ENCODE measurements around the gene GPR15.

The GPR15 gene

DNA sequence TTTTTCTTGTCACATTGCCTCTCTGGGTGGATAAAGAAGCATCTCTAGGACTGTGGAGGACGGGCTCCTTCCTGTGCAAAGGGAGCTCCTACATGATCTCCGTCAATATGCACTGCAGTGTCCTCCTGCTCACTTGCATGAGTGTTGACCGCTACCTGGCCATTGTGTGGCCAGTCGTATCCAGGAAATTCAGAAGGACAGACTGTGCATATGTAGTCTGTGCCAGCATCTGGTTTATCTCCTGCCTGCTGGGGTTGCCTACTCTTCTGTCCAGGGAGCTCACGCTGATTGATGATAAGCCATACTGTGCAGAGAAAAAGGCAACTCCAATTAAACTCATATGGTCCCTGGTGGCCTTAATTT is 478 bp downstream of the GPR15 start:
- Mint-ChIP-seq H3K27ac (no peak overlapping the region), H3K4me1 (no peaks in the 10 kb centered on the region), H3K9me3 (no peaks in the 10 kb centered on the region), H3K27me3 (ENCODE audit: low read depth) (no peaks in the 10 kb centered on the region), H3K4me3 (no peak overlapping the region), H3K36me3 (ENCODE audit: low read depth) (no peaks in the 10 kb centered on the region)
- TF ChIP-seq CTCF (IDR thresholded peaks at IDR 0.05; ENCODE audit: unreplicated experiment in 3 of 3), result no peak

DNA sequence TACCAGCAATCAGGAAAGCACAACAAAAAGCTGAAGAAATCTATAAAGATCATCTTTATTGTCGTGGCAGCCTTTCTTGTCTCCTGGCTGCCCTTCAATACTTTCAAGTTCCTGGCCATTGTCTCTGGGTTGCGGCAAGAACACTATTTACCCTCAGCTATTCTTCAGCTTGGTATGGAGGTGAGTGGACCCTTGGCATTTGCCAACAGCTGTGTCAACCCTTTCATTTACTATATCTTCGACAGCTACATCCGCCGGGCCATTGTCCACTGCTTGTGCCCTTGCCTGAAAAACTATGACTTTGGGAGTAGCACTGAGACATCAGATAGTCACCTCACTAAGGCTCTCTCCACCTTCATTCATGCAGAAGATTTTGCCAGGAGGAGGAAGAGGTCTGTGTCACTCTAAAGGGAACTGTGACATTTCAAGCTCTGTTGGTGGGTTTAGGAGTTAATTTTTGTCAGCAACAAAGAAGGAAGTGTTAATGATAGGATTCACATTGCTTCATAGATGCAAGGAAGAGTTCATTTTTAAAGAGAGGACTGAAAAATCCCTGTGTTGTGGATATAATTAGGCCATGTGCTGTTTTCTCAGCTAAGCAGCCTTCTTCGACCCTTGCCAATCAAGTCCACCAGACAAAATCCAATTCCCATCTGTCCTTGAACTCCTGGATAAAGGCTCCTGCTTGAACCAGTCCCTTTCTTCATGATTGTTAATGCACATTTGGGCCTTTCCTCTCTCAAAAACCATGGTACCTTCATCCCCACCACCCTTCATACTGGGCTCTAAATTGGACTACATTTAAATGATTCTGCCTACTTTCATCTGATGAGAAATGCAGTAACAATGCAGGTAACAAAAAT is 1.2 kb downstream of the GPR15 start:
- Mint-ChIP-seq H3K27ac (no peak overlapping the region), H3K27me3 (ENCODE audit: low read depth) (no peaks in the 10 kb centered on the region), H3K4me3 (no peak overlapping the region), H3K9me3 (no peaks in the 10 kb centered on the region), H3K4me1 (no peaks in the 10 kb centered on the region), H3K36me3 (ENCODE audit: low read depth) (no peaks in the 10 kb centered on the region)
- no peak for TF ChIP-seq CTCF (IDR thresholded peaks at IDR 0.05; ENCODE audit: unreplicated experiment in 3 of 3)

DNA sequence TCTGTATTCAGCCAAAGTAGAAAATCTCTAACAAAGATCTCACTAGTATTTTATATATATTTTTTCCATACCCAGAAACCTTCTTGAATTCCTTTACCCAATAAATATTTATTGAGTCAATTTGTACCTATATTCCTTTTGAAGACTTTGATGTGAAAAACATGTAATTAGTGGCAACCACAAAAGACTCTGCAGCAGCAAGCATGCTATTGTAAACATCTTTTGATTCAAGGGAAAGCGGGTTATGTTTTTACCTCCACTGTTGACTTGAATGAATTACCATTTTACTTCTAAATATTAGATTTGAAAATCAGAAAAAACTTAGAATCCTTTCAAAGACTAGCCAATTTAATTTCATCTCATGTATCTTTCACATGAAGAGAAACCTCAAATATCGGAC is 2.4 kb downstream of the GPR15 start:
- H3K36me3 Mint-ChIP-seq (ENCODE audit: low read depth), result no peaks in the 10 kb centered on the region
- no peaks in the 10 kb centered on the region for H3K27me3 Mint-ChIP-seq (ENCODE audit: low read depth)
- no peak for TF ChIP-seq CTCF (IDR thresholded peaks at IDR 0.05; ENCODE audit: unreplicated experiment in 3 of 3)
- no peaks in the 10 kb centered on the region for H3K4me1 Mint-ChIP-seq
- no peak overlapping the region for H3K4me3 Mint-ChIP-seq
- no peaks in the 10 kb centered on the region for H3K9me3 Mint-ChIP-seq
- no peak overlapping the region for H3K27ac Mint-ChIP-seq

GRCh38 chr3:98534734-98535133 is 3.0 kb downstream of the GPR15 start:
- H3K36me3 Mint-ChIP-seq (ENCODE audit: low read depth), result no peaks in the 10 kb centered on the region
- no peak overlapping the region for H3K27ac Mint-ChIP-seq
- H3K9me3 Mint-ChIP-seq, result no peaks in the 10 kb centered on the region
- H3K27me3 Mint-ChIP-seq (ENCODE audit: low read depth), result no peaks in the 10 kb centered on the region
- H3K4me1 Mint-ChIP-seq, result no peaks in the 10 kb centered on the region
- H3K4me3 Mint-ChIP-seq, result no peak overlapping the region
- no peak for TF ChIP-seq CTCF (IDR thresholded peaks at IDR 0.05; ENCODE audit: unreplicated experiment in 3 of 3)

DNA sequence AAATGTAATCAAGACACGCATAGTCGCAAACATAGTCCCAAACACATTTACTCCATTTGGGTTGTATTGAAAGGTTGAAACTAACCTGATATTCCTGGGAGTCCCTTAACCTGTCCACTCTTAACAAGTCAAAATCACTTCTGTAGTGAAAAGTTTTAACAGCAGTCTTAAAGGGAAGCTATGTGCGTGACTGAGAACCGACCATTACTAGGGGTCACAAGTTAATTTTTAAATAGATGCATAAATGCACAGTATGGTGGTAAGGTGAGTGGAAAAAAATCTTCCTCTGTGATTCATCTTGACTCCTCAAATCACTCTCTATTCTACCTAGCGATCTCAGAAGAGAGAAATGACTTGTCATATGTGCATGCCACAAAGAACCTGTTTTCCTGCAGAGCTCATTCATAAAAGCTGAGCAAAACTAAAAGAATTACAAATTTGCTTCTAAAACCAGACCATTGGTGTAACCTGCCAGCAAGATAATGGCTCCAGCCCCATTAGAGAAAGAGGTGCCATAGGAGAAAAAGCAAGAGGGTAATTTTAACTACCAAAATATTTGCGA is 4.8 kb downstream of the GPR15 start:
- Mint-ChIP-seq H3K36me3 (ENCODE audit: low read depth) (no peaks in the 10 kb centered on the region), H3K4me1 (no peaks in the 10 kb centered on the region), H3K4me3 (no peak overlapping the region), H3K9me3 (no peaks in the 10 kb centered on the region), H3K27ac (peak overlapping the region in 1 of 3 experiments; percentile 43), H3K27me3 (ENCODE audit: low read depth) (no peaks in the 10 kb centered on the region)
- TF ChIP-seq CTCF (IDR thresholded peaks at IDR 0.05; ENCODE audit: unreplicated experiment in 3 of 3), result no peak

GRCh38 chr3:98540346-98540745 is 8.6 kb downstream of the GPR15 start:
- H3K36me3 Mint-ChIP-seq (ENCODE audit: low read depth), result no peaks in the 10 kb centered on the region
- H3K4me3 Mint-ChIP-seq, result no peak overlapping the region
- H3K27ac Mint-ChIP-seq, result no peak overlapping the region
- H3K4me1 Mint-ChIP-seq, result no peaks in the 10 kb centered on the region
- TF ChIP-seq CTCF (IDR thresholded peaks at IDR 0.05; ENCODE audit: unreplicated experiment in 3 of 3), result no peak
- peaks cover 3% of the 10 kb centered on the region for H3K27me3 Mint-ChIP-seq (ENCODE audit: low read depth)
- H3K9me3 Mint-ChIP-seq, result no peaks in the 10 kb centered on the region
